Measurements from ENCODE around the gene NSD2.
A peak's percentile ranks its signal among the peaks of the same experiment; 100 is the strongest.

NSD2 gene

GRCh38 chr4:1864076-1865008 is 6.9 kb upstream of the NSD2 start:
- H3K4me3 ChIP-seq (ENCODE audit: control insufficient read depth, low read depth, low read length) = no peak overlapping the region
- DNase-seq (ENCODE audit: low read depth) = no peak

GRCh38 chr4:1866189-1866661 is 5.0 kb upstream of the NSD2 start:
- TF ChIP-seq CTCF (conservative IDR thresholded peaks at IDR 0.05; ENCODE audit: control insufficient read depth, insufficient read depth, low read depth, low read length) = no peak
- no peak for DNase-seq (ENCODE audit: low read depth)
- no peak overlapping the region for H3K4me3 ChIP-seq (ENCODE audit: control insufficient read depth, low read depth, low read length)

More at GRCh38 chr4:1864076-1865008, 6.9 kb upstream of the NSD2 start:
- no peak for TF ChIP-seq CTCF (conservative IDR thresholded peaks at IDR 0.05; ENCODE audit: control insufficient read depth, insufficient read depth, low read depth, low read length)

- TF ChIP-seq CTCF (conservative IDR thresholded peaks at IDR 0.05; ENCODE audit: control insufficient read depth, insufficient read depth, low read depth, low read length) = no peak
- no peak for DNase-seq (ENCODE audit: low read depth)
- no peak overlapping the region for H3K4me3 ChIP-seq (ENCODE audit: control insufficient read depth, low read depth, low read length)
Observed at GRCh38 chr4:1868293-1868692, 2.9 kb upstream of the NSD2 start.

GRCh38 chr4:1868912-1869311 is 2.3 kb upstream of the NSD2 start:
- TF ChIP-seq CTCF (conservative IDR thresholded peaks at IDR 0.05; ENCODE audit: control insufficient read depth, insufficient read depth, low read depth, low read length) = no peak
- no peak overlapping the region for H3K4me3 ChIP-seq (ENCODE audit: control insufficient read depth, low read depth, low read length)
- DNase-seq (ENCODE audit: low read depth) = no peak

GRCh38 chr4:1869530-1870327 is 1.5 kb upstream of the NSD2 start:
- no peak for DNase-seq (ENCODE audit: low read depth)
- no peak for TF ChIP-seq CTCF (conservative IDR thresholded peaks at IDR 0.05; ENCODE audit: control insufficient read depth, insufficient read depth, low read depth, low read length)
- H3K4me3 ChIP-seq (ENCODE audit: control insufficient read depth, low read depth, low read length) = peak overlapping the region; percentile 48

GRCh38 chr4:1870328-1870577 is 940 bp upstream of the NSD2 start:
- no peak for TF ChIP-seq CTCF (conservative IDR thresholded peaks at IDR 0.05; ENCODE audit: control insufficient read depth, insufficient read depth, low read depth, low read length)
- DNase-seq (ENCODE audit: low read depth) = peak; percentile 65
- peak overlapping the region; percentile 48 for H3K4me3 ChIP-seq (ENCODE audit: control insufficient read depth, low read depth, low read length)

Measured in fibroblast of mammary gland (primary cell).